Neural cell (in vitro differentiated cells): ENCODE data around the gene CELSR1. TPM values are rescaled to one million over a fixed set of nuclear protein-coding genes. Genes with fewer than 3 reads are reported as not detected.

Experiments used
- H2AFZ ChIP-seq: fragments of 200-600, 300-800 bp; sonication (generic), shearing (Covaris generic); 2 replicates; pipeline ENCODE4 v1.6.0; 2014; ENCODE audit warnings: low read depth, mild to moderate bottlenecking, antibody characterized with exemption, low read length, moderate library complexity
- H3F3A ChIP-seq: fragments of 200-600 bp; shearing (Covaris generic); 2 replicates; pipeline ENCODE4 v1.6.1; 2016; ENCODE audit warnings: mild to moderate bottlenecking, moderate library complexity, mixed read lengths, antibody characterized with exemption, low read length; ENCODE audit not compliant: insufficient read depth, poor library complexity, severe bottlenecking
- H3K27ac ChIP-seq: fragments of 200-600, 300-800 bp; sonication (generic), shearing (Covaris generic); 2 replicates; pipeline ENCODE4 v1.5.1; 2014; ENCODE audit warnings: mild to moderate bottlenecking, low read length, moderate library complexity
- H3K27me3 ChIP-seq: fragments of 300-800, 200-600 bp; sonication (generic), shearing (Covaris generic); 2 replicates; pipeline ENCODE4 v1.6.0; 2014; ENCODE audit warnings: mild to moderate bottlenecking, low read depth, low read length, moderate library complexity; ENCODE audit not compliant: insufficient read depth
- H3K36me3 ChIP-seq: fragments of 300-800, 200-600 bp; sonication (generic), shearing (Covaris generic); 2 replicates; pipeline ENCODE4 v1.5.1; 2014; ENCODE audit warnings: mild to moderate bottlenecking, antibody characterized with exemption, low read length, moderate library complexity; ENCODE audit not compliant: insufficient read depth
- H3K4me2 ChIP-seq: fragments of 300-800, 200-600 bp; sonication (generic), shearing (Covaris generic); 2 replicates; pipeline ENCODE4 v1.6.0; 2014; ENCODE audit warnings: mild to moderate bottlenecking, low read length
- H3K4me3 ChIP-seq: fragments of 300-800, 200-600 bp; sonication (generic), shearing (Covaris generic); 2 replicates; pipeline ENCODE4 v1.5.1; 2014; ENCODE audit warnings: mild to moderate bottlenecking, low read length, moderate library complexity
- H3K79me2 ChIP-seq: fragments of 200-600 bp; shearing (Covaris generic); replicated peaks from 2 replicates; pipeline ENCODE4 v1.6.0; 2014; ENCODE audit warnings: mild to moderate bottlenecking, low read length, moderate library complexity; ENCODE audit not compliant: insufficient read depth
- H3K9ac ChIP-seq: fragments of 300-800, 200-600 bp; sonication (generic), shearing (Covaris generic); 2 replicates; pipeline ENCODE4 v1.6.1; 2016; ENCODE audit warnings: mild to moderate bottlenecking, low read length, mixed read lengths
- H3K9me2 ChIP-seq: fragments of 200-600 bp; shearing (Covaris generic); 2 replicates; pipeline ENCODE4 v1.6.1; 2016; ENCODE audit warnings: mild to moderate bottlenecking, low read length, mixed read lengths; ENCODE audit not compliant: insufficient read depth
- H3K9me3 ChIP-seq: fragments of 200-600, 300-800 bp; sonication (generic), shearing (Covaris generic); 2 replicates; pipeline ENCODE4 v1.6.1; 2016; ENCODE audit warnings: mild to moderate bottlenecking, mixed run types, low read length, moderate library complexity, mixed read lengths
- H4K20me1 ChIP-seq: fragments of 200-600 bp; shearing (Covaris generic); 2 replicates; pipeline ENCODE4 v1.6.1; 2016; ENCODE audit warnings: mild to moderate bottlenecking, mixed run types; ENCODE audit not compliant: insufficient read depth
- EP300 ChIP-seq: fragments of 450-650 bp; conservative IDR thresholded peaks from 2 replicates; pipeline ENCODE4 v1.6.1; 2014; ENCODE audit warnings: antibody characterized with exemption, mild to moderate bottlenecking, moderate library complexity; ENCODE audit not compliant: poor library complexity, severe bottlenecking
- EZH2 ChIP-seq: fragments of 200-600, 300-800 bp; shearing (Covaris generic), sonication (generic); IDR thresholded peaks from 2 replicates; pipeline ENCODE4 v1.6.1; 2014; ENCODE audit warnings: antibody characterized with exemption, low read length, borderline replicate concordance, mild to moderate bottlenecking; ENCODE audit not compliant: insufficient read depth, poor library complexity, severe bottlenecking
- MXI1 ChIP-seq: fragments of 450-650 bp; conservative IDR thresholded peaks from 2 replicates; pipeline ENCODE4 v1.6.1; 2014; ENCODE audit warnings: antibody characterized with exemption, mild to moderate bottlenecking; ENCODE audit not compliant: poor library complexity, severe bottlenecking
- POLR2AphosphoS5 ChIP-seq: IDR thresholded peaks from 2 replicates; pipeline ENCODE4 v1.6.1; 2012
- RAD21 ChIP-seq: fragments of 450-650 bp; conservative IDR thresholded peaks from 2 replicates; pipeline ENCODE4 v1.6.1; 2014; ENCODE audit warnings: antibody characterized with exemption, mild to moderate bottlenecking, moderate library complexity
- SMC3 ChIP-seq: fragments of 450-650 bp; conservative IDR thresholded peaks from 2 replicates; pipeline ENCODE4 v1.6.1; 2014; ENCODE audit warnings: antibody characterized with exemption, mild to moderate bottlenecking, moderate library complexity; ENCODE audit not compliant: poor library complexity
- TAF1 ChIP-seq: IDR thresholded peaks from 2 replicates; pipeline ENCODE4 v1.6.1; 2012; ENCODE audit warnings: low read depth
- polyA plus RNA-seq: library from polyadenylated mRNA; depleted of rRNA; stranded (reverse); fragments of >200 nt; gene quantifications from 2 replicates; pipeline ENCODE4 v1.2.3, GENCODE V29; 2014
- TF ChIP-seq, protein P1 (sequence below): fragments of 450-650 bp; IDR thresholded peaks from 2 replicates; pipeline ENCODE4 v1.5.1; 2014; ENCODE audit warnings: antibody characterized with exemption, mild to moderate bottlenecking, moderate library complexity; ENCODE audit not compliant: poor library complexity, severe bottlenecking
- TF ChIP-seq, protein P2 (sequence below): IDR thresholded peaks from 2 replicates; pipeline ENCODE4 v1.6.1; 2012; ENCODE audit warnings: borderline replicate concordance

CELSR1 gene
- polyA plus RNA-seq, 1 donor from 2014 or later: 0.14 TPM

DNA sequence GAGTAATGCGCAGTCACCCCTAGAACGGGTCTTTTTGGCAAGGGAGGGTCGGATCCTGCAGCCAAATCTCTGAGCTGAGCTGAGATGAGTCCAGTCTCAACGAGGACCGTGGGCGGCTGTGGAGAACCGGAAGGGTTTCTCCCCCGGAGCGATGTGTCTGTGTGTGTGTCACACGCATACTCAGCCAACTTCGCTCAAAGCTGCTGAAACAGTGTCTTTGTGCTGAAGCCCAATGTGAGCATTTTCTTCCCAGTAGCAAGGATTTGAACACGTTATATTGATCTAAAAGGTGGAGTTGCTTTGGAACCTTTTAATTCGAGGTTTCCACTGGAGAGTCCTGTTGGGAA is 1.4 kb upstream of the CELSR1 start:
- Histone ChIP-seq H3K4me3 (peak overlapping the region; percentile 55), H3F3A (no peaks in the 10 kb centered on the region), H3K9ac (no peak overlapping the region), H3K79me2 (no peaks in the 10 kb centered on the region), H3K4me2 (no peak overlapping the region), H4K20me1 (no peaks in the 10 kb centered on the region), H3K9me2 (no peaks in the 10 kb centered on the region), H3K36me3 (no peaks in the 10 kb centered on the region), H3K27me3 (peaks cover 26% of the 10 kb centered on the region), H3K27ac (no peak overlapping the region), H2AFZ (no peak overlapping the region), H3K9me3 (peaks cover 9% of the 10 kb centered on the region)
- TF ChIP-seq RAD21: no peak
- TF ChIP-seq SMC3: no peak
- no peak for TF ChIP-seq POLR2AphosphoS5
- TF ChIP-seq TAF1: no peak
- TF ChIP-seq, protein P1, sequence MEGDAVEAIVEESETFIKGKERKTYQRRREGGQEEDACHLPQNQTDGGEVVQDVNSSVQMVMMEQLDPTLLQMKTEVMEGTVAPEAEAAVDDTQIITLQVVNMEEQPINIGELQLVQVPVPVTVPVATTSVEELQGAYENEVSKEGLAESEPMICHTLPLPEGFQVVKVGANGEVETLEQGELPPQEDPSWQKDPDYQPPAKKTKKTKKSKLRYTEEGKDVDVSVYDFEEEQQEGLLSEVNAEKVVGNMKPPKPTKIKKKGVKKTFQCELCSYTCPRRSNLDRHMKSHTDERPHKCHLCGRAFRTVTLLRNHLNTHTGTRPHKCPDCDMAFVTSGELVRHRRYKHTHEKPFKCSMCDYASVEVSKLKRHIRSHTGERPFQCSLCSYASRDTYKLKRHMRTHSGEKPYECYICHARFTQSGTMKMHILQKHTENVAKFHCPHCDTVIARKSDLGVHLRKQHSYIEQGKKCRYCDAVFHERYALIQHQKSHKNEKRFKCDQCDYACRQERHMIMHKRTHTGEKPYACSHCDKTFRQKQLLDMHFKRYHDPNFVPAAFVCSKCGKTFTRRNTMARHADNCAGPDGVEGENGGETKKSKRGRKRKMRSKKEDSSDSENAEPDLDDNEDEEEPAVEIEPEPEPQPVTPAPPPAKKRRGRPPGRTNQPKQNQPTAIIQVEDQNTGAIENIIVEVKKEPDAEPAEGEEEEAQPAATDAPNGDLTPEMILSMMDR: no peak
- no peak for TF ChIP-seq EZH2
- no peak for TF ChIP-seq MXI1
- no peak for TF ChIP-seq EP300

DNA sequence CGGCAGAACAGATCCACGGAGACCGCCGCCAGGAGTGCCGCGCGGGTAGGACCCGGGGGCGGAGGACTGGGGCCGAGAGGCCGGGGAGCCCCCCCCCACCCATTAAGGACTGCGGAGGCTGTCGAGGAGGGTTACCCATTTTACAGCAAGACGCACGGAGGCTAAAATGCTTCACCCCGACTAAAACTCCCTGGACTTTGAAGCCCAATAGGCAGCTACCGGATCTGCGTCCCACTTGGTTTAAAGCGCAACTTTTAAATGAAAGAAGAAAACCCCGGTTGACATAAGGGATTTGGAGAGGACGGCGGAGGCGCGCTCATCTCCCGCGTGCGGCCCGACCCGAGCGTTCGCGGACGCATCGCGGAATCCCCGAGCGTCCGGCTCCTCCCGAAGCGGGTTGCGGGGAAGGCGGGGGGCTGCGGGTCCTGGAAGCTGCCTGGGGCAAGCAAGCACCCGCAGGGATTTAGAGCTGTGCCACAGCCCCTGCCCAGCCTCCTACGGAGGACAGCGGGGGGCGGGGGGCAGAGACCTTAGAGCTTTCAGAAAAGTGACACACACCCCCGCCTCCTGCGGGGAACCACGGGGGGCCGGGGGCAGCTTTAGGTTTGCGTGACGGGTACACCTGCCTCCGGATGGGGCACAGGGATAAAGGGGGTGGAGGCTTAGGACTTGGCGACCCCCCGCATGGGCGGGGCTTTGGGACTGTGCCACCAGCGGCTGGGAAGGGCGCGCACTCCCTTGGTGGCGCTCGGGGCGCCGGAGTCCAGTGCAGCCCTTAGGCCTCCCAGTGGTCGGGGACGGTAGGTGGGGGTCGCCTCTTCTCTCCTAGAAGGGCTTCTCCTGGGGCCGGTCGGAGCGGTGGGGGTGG is 760 bp upstream of the CELSR1 start:
- peaks cover 9% of the 10 kb centered on the region for H3K9me3 ChIP-seq
- no peaks in the 10 kb centered on the region for H3F3A ChIP-seq
- TF ChIP-seq TAF1 (no peak), EP300 (no peak), MXI1 (no peak), SMC3 (peak; percentile 28), POLR2AphosphoS5 (no peak), EZH2 (peak; percentile 94)
- TF ChIP-seq, protein P2, sequence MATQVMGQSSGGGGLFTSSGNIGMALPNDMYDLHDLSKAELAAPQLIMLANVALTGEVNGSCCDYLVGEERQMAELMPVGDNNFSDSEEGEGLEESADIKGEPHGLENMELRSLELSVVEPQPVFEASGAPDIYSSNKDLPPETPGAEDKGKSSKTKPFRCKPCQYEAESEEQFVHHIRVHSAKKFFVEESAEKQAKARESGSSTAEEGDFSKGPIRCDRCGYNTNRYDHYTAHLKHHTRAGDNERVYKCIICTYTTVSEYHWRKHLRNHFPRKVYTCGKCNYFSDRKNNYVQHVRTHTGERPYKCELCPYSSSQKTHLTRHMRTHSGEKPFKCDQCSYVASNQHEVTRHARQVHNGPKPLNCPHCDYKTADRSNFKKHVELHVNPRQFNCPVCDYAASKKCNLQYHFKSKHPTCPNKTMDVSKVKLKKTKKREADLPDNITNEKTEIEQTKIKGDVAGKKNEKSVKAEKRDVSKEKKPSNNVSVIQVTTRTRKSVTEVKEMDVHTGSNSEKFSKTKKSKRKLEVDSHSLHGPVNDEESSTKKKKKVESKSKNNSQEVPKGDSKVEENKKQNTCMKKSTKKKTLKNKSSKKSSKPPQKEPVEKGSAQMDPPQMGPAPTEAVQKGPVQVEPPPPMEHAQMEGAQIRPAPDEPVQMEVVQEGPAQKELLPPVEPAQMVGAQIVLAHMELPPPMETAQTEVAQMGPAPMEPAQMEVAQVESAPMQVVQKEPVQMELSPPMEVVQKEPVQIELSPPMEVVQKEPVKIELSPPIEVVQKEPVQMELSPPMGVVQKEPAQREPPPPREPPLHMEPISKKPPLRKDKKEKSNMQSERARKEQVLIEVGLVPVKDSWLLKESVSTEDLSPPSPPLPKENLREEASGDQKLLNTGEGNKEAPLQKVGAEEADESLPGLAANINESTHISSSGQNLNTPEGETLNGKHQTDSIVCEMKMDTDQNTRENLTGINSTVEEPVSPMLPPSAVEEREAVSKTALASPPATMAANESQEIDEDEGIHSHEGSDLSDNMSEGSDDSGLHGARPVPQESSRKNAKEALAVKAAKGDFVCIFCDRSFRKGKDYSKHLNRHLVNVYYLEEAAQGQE: no peak
- TF ChIP-seq, protein P1: no peak
- H3K9ac ChIP-seq: no peak overlapping the region
- no peak overlapping the region for H3K27ac ChIP-seq
- no peak overlapping the region for H3K4me2 ChIP-seq
- H3K79me2 ChIP-seq: no peaks in the 10 kb centered on the region
- peaks cover 26% of the 10 kb centered on the region for H3K27me3 ChIP-seq
- no peaks in the 10 kb centered on the region for H3K9me2 ChIP-seq
- H2AFZ ChIP-seq: no peak overlapping the region
- no peaks in the 10 kb centered on the region for H3K36me3 ChIP-seq
- H4K20me1 ChIP-seq: no peaks in the 10 kb centered on the region
- H3K4me3 ChIP-seq: peak overlapping the region; percentile 55
